OCI-M2 (cell line): Measurements from ENCODE around the gene CACNG8.
"Not testable (repeated sequence)": the region's sequence is repeated elsewhere in the genome, so short reads cannot be mapped to it uniquely, and the experiment has no call there.

ENCODE experiments used
- DNase-seq: peaks from one replicate; lab custom pipeline; 2025; ENCODE audit not compliant: unreplicated experiment; lab: John Stamatoyannopoulos, UW

Gene CACNG8

DNA sequence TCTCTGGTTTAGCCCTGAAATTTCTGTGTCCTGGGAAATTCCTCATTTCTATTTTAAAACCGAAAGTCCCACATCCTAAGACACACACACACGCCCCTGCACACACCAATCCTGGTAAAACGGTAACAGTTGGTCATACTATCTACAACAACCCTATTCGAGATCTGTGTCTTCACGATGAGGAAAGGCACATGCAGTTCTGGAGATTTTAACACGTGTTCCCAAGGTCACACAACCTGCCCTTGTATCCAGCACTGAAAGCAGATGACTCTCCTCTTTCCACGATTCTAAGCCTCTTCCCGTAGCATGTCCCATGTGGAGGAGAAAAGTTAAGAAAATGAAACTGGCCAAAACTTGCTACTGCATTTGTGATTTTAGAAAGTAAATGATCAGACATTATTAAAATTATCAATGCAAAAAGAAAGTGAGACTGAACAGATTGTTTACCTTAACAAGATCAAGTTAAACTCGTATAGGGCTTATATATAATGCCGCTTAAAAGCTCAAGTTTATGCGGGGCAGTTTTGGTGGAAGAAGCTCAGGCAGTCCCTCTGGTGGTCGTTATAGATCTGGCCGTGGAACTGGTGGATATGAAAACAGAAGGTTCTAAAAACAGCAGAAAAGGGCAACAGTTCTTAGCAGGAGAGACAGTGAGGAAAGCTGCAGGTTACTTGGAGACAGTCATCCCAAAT lies 68.3 kb downstream of the CACNG8 start:
- peak; percentile 28 for DNase-seq

GRCh38 chr19:54035215-54036178 lies 72.8 kb downstream of the CACNG8 start:
- no peak for DNase-seq

DNA sequence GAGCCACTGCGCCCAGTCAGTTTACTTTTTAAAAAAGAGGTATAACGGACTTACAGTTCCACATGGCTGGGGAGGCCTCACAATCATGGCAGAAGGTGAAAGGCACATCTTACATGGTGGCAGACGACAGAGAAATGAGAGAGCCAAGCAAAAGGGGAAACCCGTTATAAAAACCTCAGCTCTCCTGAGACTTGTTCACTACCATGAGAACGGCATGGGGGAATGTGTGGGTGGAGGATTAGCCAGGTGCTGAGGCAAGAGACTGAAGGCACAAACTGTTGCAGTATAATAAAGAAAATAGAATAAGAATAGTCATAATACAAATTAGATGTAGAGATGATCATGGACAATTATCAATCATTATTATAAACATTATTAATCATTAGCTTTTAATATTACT lies 73.8 kb downstream of the CACNG8 start:
- DNase-seq = not testable (repeated sequence)
